LHCN-M2 (cell line): ENCODE data around the gene FBLN2. TPM values are rescaled to one million over a fixed set of nuclear protein-coding genes. Genes with fewer than 3 reads are reported as not detected.

ENCODE experiments used
- DNase-seq: peaks from one replicate; pipeline ENCODE4 v3.0.0-alpha.2; 2012; ENCODE audit warnings: low read depth
- total RNA-seq: library from RNA; depleted of rRNA; stranded (reverse); fragments of >200 nt; gene quantifications from 2 replicates; pipeline ENCODE4 v1.2.3, GENCODE V29; 2014

Gene FBLN2
- total RNA-seq, 1 experiment from 2014 or later, result 0.06 TPM

DNA sequence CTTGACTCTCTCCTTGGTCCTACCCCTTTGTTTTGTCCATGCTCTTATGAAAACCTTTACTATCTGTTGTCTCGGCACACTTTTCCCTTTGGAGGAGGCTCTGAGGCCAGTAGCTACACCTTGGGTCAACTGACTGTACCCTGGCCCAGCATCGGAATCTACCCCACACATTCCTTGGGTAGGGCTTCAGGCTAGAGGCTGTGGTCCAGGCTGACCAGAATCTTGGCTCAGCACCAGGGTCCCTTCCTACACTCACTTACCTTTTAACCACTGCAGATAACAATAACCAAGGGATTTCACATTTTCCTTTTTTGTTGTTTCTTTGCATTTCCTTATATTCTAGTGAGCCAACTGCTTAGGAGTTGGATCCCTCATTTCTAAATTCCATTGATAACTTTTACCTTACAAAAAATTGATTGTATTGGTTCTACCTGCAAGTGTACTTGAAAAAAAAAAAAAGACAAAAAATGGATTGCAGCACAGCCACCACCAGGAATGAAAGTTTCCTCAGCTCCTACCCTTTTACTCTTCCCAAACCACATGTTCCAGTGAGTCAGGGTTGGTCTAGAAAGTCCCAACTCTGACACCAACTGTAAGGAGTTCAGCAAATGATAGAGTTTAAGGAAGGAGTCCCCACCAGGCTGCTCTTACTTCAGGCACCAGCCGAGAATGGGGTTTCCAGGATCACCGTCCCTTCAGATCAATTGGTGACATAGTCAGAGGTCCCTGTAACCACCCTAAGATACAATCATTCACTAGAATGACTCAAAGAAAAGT, 95.6 kb downstream of the FBLN2 start:
- DNase-seq, result peak; percentile 5

DNA sequence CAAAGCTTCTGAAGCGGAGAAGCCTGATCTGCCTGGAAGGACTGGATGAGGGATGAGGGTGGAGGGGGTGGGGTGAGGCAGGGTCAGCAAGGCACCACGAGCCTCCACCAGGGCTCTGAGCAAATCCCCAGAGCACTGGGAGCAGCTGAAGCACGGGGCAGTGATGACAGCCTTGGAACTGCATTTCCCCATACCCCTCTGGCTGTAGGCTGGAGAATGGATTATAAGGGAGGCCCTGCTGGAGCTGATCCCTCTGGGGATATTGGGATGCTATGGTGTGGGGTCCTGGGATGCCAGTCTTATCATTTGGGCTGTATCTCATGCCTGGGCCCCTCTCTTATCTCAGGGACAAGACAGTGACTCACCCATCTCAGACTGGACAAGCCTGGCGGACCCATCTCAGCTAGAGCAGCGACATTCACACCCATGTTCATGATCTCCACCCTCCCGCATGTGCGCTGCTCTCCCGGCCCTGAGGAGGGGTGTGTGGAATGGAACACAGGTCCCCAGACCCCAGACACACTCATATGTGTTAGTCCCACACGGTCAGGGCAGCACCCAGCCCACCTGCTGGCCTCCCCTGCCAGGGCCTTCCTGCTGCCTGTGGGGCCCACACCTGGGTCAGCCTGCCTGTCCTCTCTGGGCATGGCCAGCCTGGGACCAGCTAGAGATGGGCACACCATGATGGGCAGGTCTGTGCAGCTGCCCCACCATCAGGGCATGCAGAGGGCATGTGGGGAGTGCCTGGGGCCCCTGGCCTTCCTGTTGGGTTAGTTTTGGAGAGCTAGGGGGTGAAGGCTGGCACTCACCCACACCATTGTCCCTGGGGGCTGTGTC, 97.1 kb downstream of the FBLN2 start:
- DNase-seq, result no peak

DNA sequence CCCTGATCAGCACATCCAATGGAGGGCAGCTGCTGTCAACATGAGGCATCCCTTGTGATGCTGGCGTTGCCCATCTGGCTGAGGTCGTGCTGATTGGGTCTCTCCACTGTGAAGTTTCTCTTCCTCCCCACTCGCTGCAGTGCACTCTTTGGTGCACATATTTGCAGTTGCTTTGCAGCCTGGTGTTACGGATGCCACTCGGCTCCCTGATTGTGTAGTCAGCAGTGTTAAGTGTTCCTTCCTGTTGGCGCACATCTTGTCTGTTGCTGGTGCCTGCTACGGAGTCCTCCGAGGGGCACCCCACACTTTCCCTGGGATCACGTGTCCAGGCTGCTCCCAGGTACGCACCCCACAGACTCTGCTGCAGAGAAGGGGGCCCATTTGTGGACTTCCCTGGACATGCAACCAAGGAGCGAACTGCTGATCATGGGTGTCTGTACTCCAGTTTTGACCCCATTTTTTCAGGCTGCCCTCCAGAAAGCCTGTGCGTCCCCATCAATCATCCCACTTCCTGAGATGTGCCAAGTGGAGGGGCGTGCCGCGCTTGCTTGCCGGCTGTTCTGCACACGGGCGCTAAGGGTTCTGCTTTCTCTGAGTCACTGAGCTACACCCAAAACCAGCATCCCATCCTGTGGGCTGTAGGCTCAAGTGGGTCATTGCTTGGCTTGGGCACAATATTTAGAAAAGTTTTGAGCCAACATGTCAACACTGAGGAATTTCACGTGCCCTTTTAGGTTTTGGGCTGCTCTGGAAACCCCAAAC, 98.6 kb downstream of the FBLN2 start:
- DNase-seq, result peak; percentile 26

DNA sequence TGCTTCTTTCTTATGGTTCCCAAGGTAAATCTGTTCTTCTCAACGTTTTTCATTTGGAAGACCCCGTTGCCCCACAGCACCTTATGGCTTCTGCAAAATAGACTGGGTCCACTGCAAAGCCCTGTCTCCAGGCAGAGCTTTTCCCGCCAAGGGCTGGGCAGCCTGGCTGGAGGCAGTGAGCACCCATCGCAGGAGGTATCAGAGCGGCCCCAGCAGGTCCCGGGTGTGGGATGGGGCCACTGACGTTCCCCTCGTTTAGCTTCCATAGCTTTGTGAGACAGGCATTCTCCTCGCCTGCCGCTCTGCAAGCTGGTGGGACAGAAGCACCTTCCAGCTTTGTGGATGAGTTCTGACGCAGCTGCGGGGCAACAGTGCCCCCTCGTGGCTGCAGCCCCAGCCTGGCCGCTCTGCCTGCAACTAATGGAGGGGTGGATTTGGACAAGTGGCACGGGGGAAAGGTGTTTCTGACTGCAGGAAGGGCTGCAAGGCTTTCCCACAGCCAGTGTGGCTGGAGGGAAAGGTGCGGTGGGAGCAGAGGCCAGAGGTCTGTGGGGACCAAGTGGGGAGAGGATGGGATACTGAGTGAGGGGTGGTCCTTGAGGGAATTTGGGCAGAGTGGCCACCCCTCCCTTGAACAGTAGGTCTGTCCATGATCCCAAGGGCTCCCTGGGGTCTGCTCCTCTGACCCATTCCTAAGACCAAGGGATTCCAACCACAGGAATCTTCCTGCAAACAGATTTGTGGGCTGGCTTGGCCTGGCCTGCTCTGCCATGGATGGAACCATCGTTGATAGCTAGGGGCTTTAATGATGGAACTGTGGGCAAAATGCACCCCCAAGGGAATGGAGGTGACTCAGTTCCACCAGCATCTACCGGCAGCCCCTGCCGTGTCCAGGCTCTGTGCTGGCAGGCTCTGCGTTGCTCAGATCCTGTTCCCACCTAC, 99.4 kb downstream of the FBLN2 start:
- peak; percentile 59 for DNase-seq

DNA sequence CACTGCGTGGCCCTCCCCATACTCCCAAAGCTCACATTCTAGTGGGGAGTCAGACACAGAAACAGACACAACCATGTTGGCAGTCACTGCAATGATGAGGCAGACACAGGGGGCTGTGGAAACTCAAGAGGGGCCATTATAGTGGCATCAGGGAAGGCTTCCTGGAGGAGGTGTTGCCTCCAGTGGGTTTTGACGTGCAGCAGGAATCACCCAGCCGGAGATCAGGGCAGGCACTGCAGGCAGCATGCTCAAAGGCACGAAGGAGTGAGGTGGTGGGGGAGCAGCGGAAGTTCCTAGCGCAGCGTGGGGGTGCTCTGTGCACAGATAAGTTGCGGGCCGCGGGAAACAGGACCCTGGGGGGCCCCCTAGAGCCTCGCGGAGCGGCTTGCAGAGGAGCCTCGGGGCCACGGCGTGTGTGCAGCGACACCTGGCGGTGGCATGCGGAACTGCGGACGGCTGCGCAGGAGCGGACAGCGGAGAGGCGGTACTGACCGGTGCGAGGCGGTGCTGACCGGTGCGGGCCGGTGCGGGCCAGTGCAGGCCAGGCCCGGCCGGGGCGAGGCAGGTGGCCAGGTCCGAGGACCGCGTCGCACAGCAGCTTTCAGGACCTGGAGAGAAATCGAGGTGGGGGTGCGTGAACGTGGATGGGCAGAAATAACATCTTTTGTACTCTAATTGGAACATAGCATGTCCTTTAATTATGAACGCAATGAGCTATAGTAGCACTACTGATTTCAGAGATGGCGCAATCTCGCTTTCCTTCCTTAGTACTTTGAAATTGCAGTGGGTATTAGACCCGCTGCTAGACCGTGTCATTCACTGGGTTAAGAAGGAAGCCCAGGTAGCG, 101.5 kb downstream of the FBLN2 start:
- DNase-seq, result peak; percentile 31

GRCh38 chr3:13651057-13651400, 102.1 kb downstream of the FBLN2 start:
- no peak for DNase-seq

DNA sequence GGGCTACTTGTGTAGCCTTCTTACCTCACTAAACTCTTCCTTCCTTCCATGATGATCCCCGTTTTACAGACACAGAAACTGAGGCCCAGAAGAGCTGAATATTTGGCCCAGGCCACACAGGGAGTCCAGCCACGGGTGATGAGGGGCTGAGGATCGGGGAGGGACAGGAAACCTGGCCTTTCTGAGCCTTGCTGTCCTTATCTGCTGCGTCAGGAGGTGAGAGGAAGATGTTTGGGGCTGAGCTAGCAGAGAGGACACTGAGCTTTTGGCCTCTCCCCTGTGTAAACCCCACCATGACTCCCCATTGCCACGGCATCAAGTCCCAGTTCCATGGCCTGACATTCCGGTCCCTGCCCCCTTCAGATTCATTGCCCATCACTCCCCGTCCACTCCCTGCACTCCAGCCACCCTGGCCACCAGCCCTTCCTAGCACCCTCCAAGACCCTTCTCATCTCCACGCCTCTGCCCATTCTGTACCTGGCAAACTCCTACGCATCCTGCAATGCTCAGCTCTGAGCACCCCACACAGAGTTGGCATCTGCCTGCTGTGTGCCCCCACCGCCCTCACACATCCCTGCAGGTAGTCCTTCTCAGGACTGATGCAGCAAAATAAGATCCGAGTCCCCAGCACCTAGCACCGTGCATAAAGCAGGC, 103.0 kb downstream of the FBLN2 start:
- no peak for DNase-seq

DNA sequence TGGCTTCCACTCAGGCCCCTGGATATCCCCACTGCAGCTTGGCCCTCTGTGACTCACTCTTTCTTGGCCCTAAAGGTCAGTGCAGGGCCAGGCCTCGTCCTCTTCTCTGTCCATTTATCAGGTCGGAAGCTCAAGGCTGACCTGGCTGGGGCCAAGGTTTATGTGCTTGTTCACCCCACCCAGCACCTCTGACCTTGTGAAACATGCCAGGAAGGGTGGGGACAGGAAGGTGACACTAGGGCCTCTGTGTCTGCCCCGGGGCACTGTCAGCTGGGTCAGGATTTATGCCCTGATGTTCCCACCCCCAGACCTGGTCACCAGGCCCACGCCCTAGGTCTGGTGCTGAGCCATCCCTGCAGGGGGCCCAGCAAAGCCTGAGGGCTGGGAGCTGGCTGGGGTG, 103.8 kb downstream of the FBLN2 start:
- DNase-seq, result no peak

GRCh38 chr3:13653631-13654279, 104.8 kb downstream of the FBLN2 start:
- no peak for DNase-seq

DNA sequence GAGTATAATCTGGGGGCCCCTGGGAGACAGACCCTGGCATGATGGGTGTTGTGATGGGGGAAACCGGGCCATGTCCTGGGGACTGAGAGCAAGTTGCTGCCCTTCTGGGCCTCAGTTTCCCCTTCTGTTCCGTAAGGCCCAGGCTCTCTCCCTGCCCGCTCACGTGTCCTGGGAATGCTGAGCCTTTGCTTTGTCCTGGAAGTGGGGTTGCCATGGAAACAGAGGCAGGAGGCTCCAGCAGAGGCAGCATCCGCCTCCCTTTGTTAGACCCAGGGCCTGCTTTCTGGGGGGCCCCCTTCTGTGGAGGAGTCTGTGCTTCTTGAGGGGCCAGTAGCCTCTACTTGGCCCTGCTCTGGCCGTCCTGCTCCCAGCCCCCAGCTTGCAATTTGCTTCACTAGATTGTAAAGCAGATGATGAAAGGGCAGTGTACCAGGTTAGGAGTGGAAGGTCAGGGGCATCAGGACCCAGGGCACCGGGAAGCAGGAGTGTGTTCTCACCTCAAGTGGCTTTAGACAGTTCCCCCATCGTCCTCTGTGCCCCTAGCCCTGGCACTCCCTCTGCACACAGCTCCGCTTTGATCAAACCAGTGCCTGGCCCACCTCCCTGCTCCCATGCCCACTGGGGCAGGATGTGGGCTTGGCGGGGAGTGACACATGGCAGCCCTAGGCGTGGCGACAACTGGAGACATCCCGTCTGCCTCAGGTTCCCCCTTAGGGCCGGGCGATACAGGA, 105.6 kb downstream of the FBLN2 start:
- no peak for DNase-seq

- DNase-seq, result no peak
Observed at GRCh38 chr3:13655061-13655913, 106.4 kb downstream of the FBLN2 start.

DNA sequence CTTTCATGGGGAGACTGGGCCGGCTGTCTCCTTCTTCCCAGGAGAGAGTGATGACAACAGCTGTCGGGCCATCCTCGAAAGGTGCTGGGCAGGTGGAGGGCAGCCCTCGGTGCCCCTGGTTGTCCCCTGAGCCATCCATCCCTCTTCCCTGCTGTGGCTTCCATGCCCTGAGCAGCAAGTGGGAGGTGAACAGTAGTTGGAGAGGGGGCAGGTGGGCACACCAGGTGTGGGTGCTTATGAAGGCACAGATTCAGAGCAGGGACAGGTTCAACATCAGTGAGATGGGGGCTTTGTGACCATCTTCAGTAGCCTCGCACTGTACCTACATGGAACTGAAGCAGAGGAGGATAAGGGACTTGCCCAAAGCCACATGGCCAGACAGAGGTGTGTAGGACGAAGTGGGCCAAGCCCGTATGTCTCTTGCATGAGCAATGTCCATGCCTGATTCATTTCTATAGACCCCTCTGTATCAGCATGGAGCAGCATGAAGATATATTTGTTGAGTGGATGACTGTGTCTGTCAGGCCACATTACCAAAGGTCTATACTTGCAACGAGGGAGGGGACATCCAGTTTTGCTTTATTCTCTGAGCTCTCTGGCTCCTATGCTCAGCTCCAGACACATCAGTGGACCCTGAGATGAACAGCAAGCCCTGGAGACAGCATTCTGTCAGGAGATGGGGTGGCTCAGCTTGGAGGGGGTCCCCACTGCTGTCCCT, 107.8 kb downstream of the FBLN2 start:
- no peak for DNase-seq

GRCh38 chr3:13657660-13658435, 108.9 kb downstream of the FBLN2 start:
- peak; percentile 7 for DNase-seq

DNA sequence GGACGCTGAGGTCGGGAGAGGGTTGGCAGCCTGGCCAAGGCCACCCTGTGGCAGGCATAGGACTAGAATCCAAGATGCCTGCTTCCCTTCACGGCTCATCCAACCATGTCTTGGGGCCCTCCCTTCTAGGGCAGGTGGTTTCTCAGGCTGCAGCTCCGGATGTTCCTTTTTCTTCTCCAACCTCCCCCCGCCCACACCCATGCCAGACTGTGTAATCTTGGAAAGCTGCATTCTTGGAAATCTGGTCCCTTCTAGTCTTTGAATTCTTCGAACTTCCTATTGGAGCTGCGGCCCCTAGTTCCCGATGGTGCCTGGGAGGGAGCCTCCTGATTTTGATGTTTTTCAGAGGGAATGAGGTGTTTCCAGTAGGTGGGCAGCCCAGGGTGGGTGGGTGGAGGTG, 109.8 kb downstream of the FBLN2 start:
- DNase-seq, result no peak

DNA sequence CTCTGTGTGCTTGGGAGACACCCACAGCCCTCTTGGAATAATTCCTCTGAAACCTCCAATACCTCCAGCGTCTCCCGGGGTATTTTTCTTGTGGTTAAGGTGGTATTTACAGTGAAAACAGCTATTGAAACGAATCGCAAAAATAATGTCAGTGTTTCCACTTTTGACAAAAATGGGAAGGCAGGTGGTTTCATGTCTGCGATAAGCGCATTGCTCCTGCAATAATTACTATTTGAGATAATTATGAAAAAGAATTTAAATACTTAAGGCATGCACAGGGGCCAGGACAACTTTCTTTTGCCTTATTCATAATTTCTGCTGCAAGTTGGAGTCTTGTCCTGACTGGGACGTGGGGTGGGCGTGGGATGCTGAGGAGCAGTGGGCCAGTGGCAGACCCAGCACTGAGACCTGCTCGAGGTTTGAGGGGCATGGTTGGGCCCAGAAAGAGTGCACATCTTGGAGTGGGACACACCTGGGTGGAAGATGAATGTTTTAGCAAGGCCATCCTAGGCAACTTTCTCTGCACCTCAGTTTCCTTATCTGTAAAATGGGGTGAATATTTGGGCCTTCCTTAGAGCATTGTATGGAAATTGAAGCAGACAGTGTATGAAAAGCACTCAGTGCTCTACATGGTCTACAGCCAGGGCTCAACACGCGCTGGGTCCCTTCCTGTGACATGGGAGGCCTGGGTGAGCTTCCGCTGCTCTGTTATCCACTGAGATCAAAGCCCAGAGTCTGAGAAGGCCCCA, 110.5 kb downstream of the FBLN2 start:
- no peak for DNase-seq
